Erythroblast (primary cell): ENCODE measurements around the gene PTGFRN.

Experiments used
- GATA1 ChIP-seq: IDR thresholded peaks from 2 replicates; pipeline ENCODE4 v1.6.1; 2011; ENCODE audit warnings: low read depth, mild to moderate bottlenecking, control low read depth, low read length, moderate library complexity
- POLR2A ChIP-seq: IDR thresholded peaks from 2 replicates; pipeline ENCODE4 v1.6.1; 2011; ENCODE audit warnings: mild to moderate bottlenecking, low read length

GRCh38 chr1:117017648-117018047, 107.9 kb downstream of the PTGFRN start:
- TF ChIP-seq POLR2A, result no peak
- no peak for TF ChIP-seq GATA1
